K562 (cell line): Measurements from ENCODE around the gene RNASEH2A. TPM values are rescaled to one million over a fixed set of nuclear protein-coding genes. Genes with fewer than 3 reads are reported as not detected.

Experiments used
- CBX3 ChIP-seq, 2 experiments: IDR thresholded peaks; 1 replicate in 1 of 2; 2 replicates in 1 of 2; pipeline ENCODE4 v1.6.1; 2012; ENCODE audit warnings: inconsistent platforms in 2 of 2, low read length in 2 of 2, borderline replicate concordance in 1 of 2, control low read depth in 1 of 2
- FOXA3 ChIP-seq, 2 experiments: fragments of 450-650 bp in 1 of 2; sonication (generic) in 1 of 2; formaldehyde crosslinking; IDR thresholded peaks in 1 of 2; conservative IDR thresholded peaks in 1 of 2; 2 replicates each; pipeline versions ENCODE4 v1.4.0 to v1.8.0; 2020 to 2022; ENCODE audit warnings: mild to moderate bottlenecking in 2 of 2, missing genetic modification reagents in 1 of 2
- FOXK1 ChIP-seq: sonication (generic); formaldehyde crosslinking; IDR thresholded peaks from 2 replicates; pipeline ENCODE4 v1.8.0; 2022; ENCODE audit warnings: missing genetic modification reagents, mild to moderate bottlenecking, borderline replicate concordance
- GATA2 ChIP-seq: sonication (generic); formaldehyde crosslinking; IDR thresholded peaks from 2 replicates; pipeline ENCODE4 v1.4.0; 2020; ENCODE audit warnings: mild to moderate bottlenecking, missing genetic modification reagents
- KDM1A ChIP-seq, 2 experiments: fragments of 450-650 bp; IDR thresholded peaks; 2 replicates each; pipeline ENCODE4 v1.6.1; 2016; ENCODE audit warnings: mild to moderate bottlenecking in 2 of 2
- KHSRP ChIP-seq: fragments of 450-650 bp; IDR thresholded peaks from 2 replicates; pipeline ENCODE4 v1.6.1; 2017
- KLF13 ChIP-seq: fragments of 450-650 bp; IDR thresholded peaks from 2 replicates; pipeline ENCODE4 v1.6.1; 2016; ENCODE audit warnings: missing genetic modification characterization, low read depth, mild to moderate bottlenecking, missing compliant biosample characterization, moderate library complexity, borderline replicate concordance
- MAFK ChIP-seq: IDR thresholded peaks from 2 replicates; pipeline ENCODE4 v1.6.1; 2011; ENCODE audit warnings: low read length, improper control_type of control experiment
- PTTG1 ChIP-seq: fragments of 450-650 bp; IDR thresholded peaks from 2 replicates; pipeline ENCODE4 v1.6.1; 2016; ENCODE audit warnings: low read depth, mild to moderate bottlenecking, missing genetic modification characterization, missing compliant biosample characterization
- RAD51 ChIP-seq: fragments of 450-650 bp; IDR thresholded peaks from 2 replicates; pipeline ENCODE4 v1.7.1; 2016; ENCODE audit warnings: low read depth, mild to moderate bottlenecking, borderline replicate concordance
- SMARCE1 ChIP-seq: fragments of 450-650 bp; IDR thresholded peaks from 2 replicates; pipeline ENCODE4 v1.7.1; 2016; ENCODE audit warnings: mild to moderate bottlenecking
- SNAPC5 ChIP-seq: fragments of 250-450 bp; sonication (Bioruptor Pico); IDR thresholded peaks from 2 replicates; pipeline ENCODE4 v1.8.0; 2021; ENCODE audit warnings: moderate library complexity, mild to moderate bottlenecking, inconsistent platforms
- TCF15 ChIP-seq: fragments of 250-450 bp; sonication (Bioruptor Pico); IDR thresholded peaks from 2 replicates; pipeline ENCODE4 v1.8.0; 2022; ENCODE audit warnings: moderate library complexity, mild to moderate bottlenecking, inconsistent platforms
- TCF3 ChIP-seq: sonication (generic); formaldehyde crosslinking; IDR thresholded peaks from 2 replicates; pipeline ENCODE4 v1.4.0; 2020; ENCODE audit warnings: mild to moderate bottlenecking, missing genetic modification reagents
- UBTF ChIP-seq, 2 experiments: IDR thresholded peaks; 2 replicates each; pipeline ENCODE4 v1.6.1; 2012; ENCODE audit warnings: improper control_type of control experiment in 2 of 2, low read depth in 2 of 2, low read length in 2 of 2, borderline replicate concordance in 1 of 2
- ZBTB2 ChIP-seq: fragments of 450-650 bp; IDR thresholded peaks from 2 replicates; pipeline ENCODE4 v1.6.1; 2016; ENCODE audit warnings: antibody characterized with exemption
- ZBTB33 ChIP-seq: sonication (generic); formaldehyde crosslinking; IDR thresholded peaks from 2 replicates; pipeline ENCODE4 v1.8.1; 2023; ENCODE audit warnings: mild to moderate bottlenecking, missing genetic modification reagents
- ZNF398 ChIP-seq: fragments of 250-450 bp; sonication (Bioruptor Pico); IDR thresholded peaks from 2 replicates; pipeline ENCODE4 v1.8.0; 2021; ENCODE audit warnings: moderate library complexity, mild to moderate bottlenecking, inconsistent platforms
- ZNF644 ChIP-seq: fragments of 200-800 bp; sonication (Bioruptor generic); IDR thresholded peaks from 2 replicates; pipeline ENCODE4 v1.6.1; 2016; ENCODE audit warnings: low read depth, missing genetic modification characterization, missing compliant biosample characterization
- polyA plus RNA-seq, 8 experiments: library from polyadenylated mRNA; depleted of rRNA in 4 of 8; stranded (reverse) in 5 of 8; unstranded in 3 of 8; fragments of >200 nt; fragmentation: Nextera tagmentation in 2 of 8; fragmentation: Illumina TruSeq in 1 of 8; extraction: Ambion mirVana in 2 of 8; extraction: Trizol in 1 of 8; gene quantifications; 2 replicates each; pipeline versions ENCODE4 v1.2.1 to v1.2.3, GENCODE V29; 2011 to 2014; ENCODE audit warnings: inconsistent platforms in 1 of 8, missing spikeins in 1 of 8
- total RNA-seq, 7 experiments: library from RNA; depleted of rRNA in 6 of 7; stranded (reverse); fragments of >200 nt in 6 of 7; fragmentation: Illumina TruSeq in 2 of 7; extraction: Trizol in 2 of 7; gene quantifications; 2 replicates each; pipeline versions ENCODE4 v1.2.1 to v1.2.3, GENCODE V29; 2011 to 2021; ENCODE audit warnings: low replicate concordance in 1 of 7

RNASEH2A gene
- total and polyA plus RNA-seq, 9 of the 15 experiments (the other 6 are each of a cell fraction or from before 2014, with no cell fraction given), result 22.3 to 78.0 (median 61.7) TPM

- TF ChIP-seq ZBTB2, result no peak
- no peak for TF ChIP-seq TCF3 (CRISPR knock-in tag)
- no peak for TF ChIP-seq ZBTB33 (CRISPR knock-in tag)
- no peak for TF ChIP-seq GATA2 (CRISPR knock-in tag)
- 0 out of 4 replicates have a peak, but pooled peaks of 1 of the 2 experiments have one; percentile 62 for TF ChIP-seq FOXA3 (CRISPR knock-in tag; conservative IDR thresholded peaks at IDR 0.05 in 1 of 2, IDR thresholded peaks at IDR 0.05 in 1 of 2)
- no peak for TF ChIP-seq RAD51
- no peak for TF ChIP-seq SNAPC5 (CRISPR knock-in tag)
- no peak for TF ChIP-seq UBTF (IDR thresholded peaks at IDR 0.05; ENCODE audit: borderline replicate concordance in 1 of 2, low read depth in 2 of 2, low read length in 2 of 2)
- no peak for TF ChIP-seq ZNF398
- no peak for TF ChIP-seq SMARCE1
- no peak for TF ChIP-seq PTTG1 (tag)
- TF ChIP-seq FOXK1, result no peak
- TF ChIP-seq CBX3 (IDR thresholded peaks at IDR 0.05; ENCODE audit: borderline replicate concordance in 1 of 2, low read length in 2 of 2), result no peak
- no peak for TF ChIP-seq KHSRP
- no peak for TF ChIP-seq TCF15 (CRISPR knock-in tag)
- TF ChIP-seq KDM1A (IDR thresholded peaks at IDR 0.05), result no peak
- no peak for TF ChIP-seq MAFK
- no peak for TF ChIP-seq ZNF644
- 0 out of 2 replicates have a peak, but pooled peaks have one; percentile 21 for TF ChIP-seq KLF13 (tag)
Measured at GRCh38 chr19:12757544-12758274, 48.7 kb upstream of the RNASEH2A start (continued).
